GM12878 (cell line): ENCODE data around the gene UBXN10. TPM values are rescaled to one million over a fixed set of nuclear protein-coding genes. Genes with fewer than 3 reads are reported as not detected.

ENCODE experiments used
- ATAC-seq: fragments of 200-7000 bp; cut with Tn5 transposase; 3 replicates; pipeline ENCODE4 v1.9.1; 2020; ENCODE audit warnings: mild to moderate bottlenecking, moderate library complexity
- BruUV-seq: library from RNA; stranded (reverse); fragments of 400-500 nt; replicated peaks from 2 replicates; lab custom pipeline; 2021; lab: Mats Ljungman, UMichigan
- CTCF ChIA-PET: fragments of 300-600 bp; sonication (Branson Sonifier 250); formaldehyde crosslinking; extraction: SDS; loops from one replicate; lab custom pipeline; 2021; ENCODE audit warnings: inconsistent platforms; lab: Yijun Ruan, JAX
- POLR2A ChIA-PET: fragments of 350-600 bp; formaldehyde crosslinking; extraction: SDS; loops from one replicate; lab custom pipeline; 2021; ENCODE audit warnings: inconsistent platforms; lab: Charles Lee
- RAD21 ChIA-PET: fragments of 300-600 bp; sonication (Branson Sonifier 250); formaldehyde crosslinking; loops from one replicate; lab custom pipeline; 2023; ENCODE audit warnings: antibody characterized with exemption; ENCODE audit not compliant: unreplicated experiment; lab: Charles Lee
- SMC1A ChIA-PET: fragments of 300-600 bp; sonication (Branson Sonifier 250); formaldehyde crosslinking; loops from one replicate; lab custom pipeline; 2023; ENCODE audit not compliant: unreplicated experiment, uncharacterized antibody; lab: Charles Lee
- DNase-seq: peaks from one replicate; pipeline ENCODE4 v3.0.0-alpha.2; 2011; ENCODE audit warnings: low read depth, low spot score
- FAIRE-seq: peaks from 3 replicates; lab custom pipeline; 2011; peaks lifted over from hg19 to GRCh38; lab: Jason Lieb, UNC
- H2AFZ ChIP-seq: 2 replicates; pipeline ENCODE4 v1.6.0; 2011; ENCODE audit warnings: low read depth, low read length, control low read depth; ENCODE audit not compliant: control insufficient read depth
- H3K27ac ChIP-seq: 2 replicates; pipeline ENCODE4 v1.5.1; 2011; ENCODE audit warnings: control low read depth; ENCODE audit not compliant: control insufficient read depth, insufficient read depth
- H3K27me3 ChIP-seq, 2 experiments: replicated peaks in 1 of 2; 2 replicates each; pipeline versions ENCODE4 v1.6.0 to v1.6.1; 2011; ENCODE audit warnings: low read length in 1 of 2; ENCODE audit not compliant: control insufficient read depth in 2 of 2, insufficient read depth in 2 of 2
- H3K36me3 ChIP-seq, 2 experiments: 2 replicates each; pipeline ENCODE4 v1.5.1; 2011; ENCODE audit warnings: low read length in 1 of 2; ENCODE audit not compliant: control insufficient read depth in 2 of 2, insufficient read depth in 2 of 2
- H3K4me1 ChIP-seq: 2 replicates; pipeline ENCODE4 v1.6.1; 2011; ENCODE audit warnings: mild to moderate bottlenecking, low read length, moderate library complexity, mixed read lengths; ENCODE audit not compliant: control insufficient read depth, insufficient read depth
- H3K4me2 ChIP-seq: 2 replicates; pipeline ENCODE4 v1.6.0; 2011; ENCODE audit warnings: control low read depth; ENCODE audit not compliant: control insufficient read depth, insufficient read depth
- H3K4me3 ChIP-seq: fragments of 200-600 bp; sonication (generic); 2 replicates; pipeline ENCODE4 v1.5.1; 2016
- H3K79me2 ChIP-seq: 2 replicates; pipeline ENCODE4 v1.6.0; 2011; ENCODE audit warnings: low read length; ENCODE audit not compliant: control insufficient read depth, insufficient read depth
- H3K9ac ChIP-seq: 2 replicates; pipeline ENCODE4 v1.8.0; 2011; ENCODE audit warnings: low read length, control low read depth, mixed read lengths; ENCODE audit not compliant: control insufficient read depth, insufficient read depth
- H3K9me3 ChIP-seq: replicated peaks from 3 replicates; pipeline ENCODE4 v1.5.1; 2011; ENCODE audit warnings: mild to moderate bottlenecking, low read length; ENCODE audit not compliant: control insufficient read depth, insufficient read depth
- H4K20me1 ChIP-seq: 2 replicates; pipeline ENCODE4 v1.6.0; 2011; ENCODE audit not compliant: control insufficient read depth, insufficient read depth
- NBN ChIP-seq: fragments of 450-650 bp; IDR thresholded peaks from 2 replicates; pipeline ENCODE4 v1.6.1; 2016
- WGBS: methylation state at CpG from one replicate; pipeline ENCODE4 v1.1.6; 2016; ENCODE audit warnings: low lambda C conversion rate; ENCODE audit not compliant: insufficient replicate concordance, insufficient coverage; ENCODE audit errors: missing lambda C conversion rate; 5-methylcytosine and 5-hydroxymethylcytosine counted together
- in situ Hi-C: fragments of 300-500 bp; cut with MboI; formaldehyde crosslinking; loops from 9 replicates; pipeline ENCODE4 v1.14.3; 2018; ENCODE audit warnings: mixed read lengths
- intact Hi-C: fragments of 100-400 bp; cut with micrococcal nuclease; formaldehyde crosslinking; loops from one replicate; pipeline ENCODE4 v1.14.2; 2022; ENCODE audit not compliant: unreplicated experiment
- polyA plus RNA-seq, 11 experiments: library from polyadenylated mRNA; depleted of rRNA in 4 of 11; unstranded in 6 of 11; stranded (reverse) in 5 of 11; fragments of >200 nt; fragmentation: Nextera tagmentation in 4 of 11; fragmentation: Illumina TruSeq in 1 of 11; extraction: Ambion mirVana in 4 of 11; extraction: Trizol in 1 of 11; gene quantifications; 1 replicate in 1 of 11; 2 replicates in 10 of 11; pipeline versions ENCODE4 v1.2.1 to v1.2.3, GENCODE V29; 2011 to 2016; ENCODE audit warnings: inconsistent platforms in 2 of 11, missing spikeins in 2 of 11, low read depth in 1 of 11
- total RNA-seq, 4 experiments: library from RNA; depleted of rRNA in 3 of 4; stranded (reverse); fragments of >200 nt in 3 of 4; fragmentation: Illumina TruSeq in 1 of 4; extraction: Trizol in 1 of 4; gene quantifications; 2 replicates each; pipeline versions ENCODE4 v1.2.1 to v1.2.3, GENCODE V29; 2013 to 2021
- TF ChIP-seq, protein P1 (sequence below): fragments of 450-650 bp; IDR thresholded peaks from 2 replicates; pipeline ENCODE4 v1.6.1; 2017; ENCODE audit warnings: antibody characterized with exemption, mild to moderate bottlenecking, moderate library complexity
- TF ChIP-seq, protein P2 (sequence below): IDR thresholded peaks from 2 replicates; pipeline ENCODE4 v1.6.1; 2012; ENCODE audit warnings: low read depth, low read length, improper control_type of control experiment

The UBXN10 gene
- total and polyA plus RNA-seq, 10 of the 15 experiments (the other 5 are each of a cell fraction or from before 2014, with no cell fraction given), result 0.03 to 0.15 (median 0.06) TPM; not detected in 7

DNA sequence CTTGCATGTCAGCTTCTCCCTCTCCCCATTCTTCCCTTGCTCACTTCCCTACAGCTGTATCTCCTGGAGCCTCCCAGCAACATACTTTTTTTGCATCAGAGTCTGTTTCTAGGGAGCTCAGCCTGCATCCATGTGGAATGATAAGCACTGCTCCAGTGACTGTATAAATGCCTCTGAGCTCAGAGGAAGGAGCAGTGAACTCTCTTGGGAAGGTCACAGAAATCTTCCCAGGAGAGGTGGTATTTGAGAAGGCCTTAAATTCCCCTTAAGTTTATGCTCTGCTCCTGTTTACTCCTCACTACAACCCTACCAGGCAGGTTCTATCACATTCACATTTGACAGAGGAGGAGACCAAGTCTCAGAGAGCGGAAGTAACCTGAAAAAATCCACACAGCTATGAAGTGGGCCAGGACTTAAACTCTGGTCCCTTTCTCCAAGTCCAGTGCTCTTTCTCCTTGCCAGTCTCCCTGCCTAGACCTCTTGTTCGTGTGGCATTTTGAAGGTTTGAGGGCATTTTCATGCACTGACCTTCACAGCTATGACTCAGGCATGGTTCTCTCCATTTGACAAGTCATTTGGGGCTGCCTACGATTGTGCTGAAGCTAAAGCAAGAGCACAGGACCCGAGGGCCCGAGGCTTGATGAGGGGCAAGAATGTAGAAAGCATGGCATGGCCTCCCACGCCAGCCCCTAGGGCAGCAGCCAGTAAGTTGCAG lies 5.6 kb upstream of the UBXN10 start:
- FAIRE-seq (no peak), ATAC-seq (no peak), DNase-seq (no peak)
- intact Hi-C loops, result no loop called here
- SMC1A ChIA-PET, result interaction anchor here (1.1 to 1.7 kb wide), 2 partner anchors 12 to 15 kb away, joined by 6 to 7 read pairs; no protein-coding TSS in a partner anchor
- H4K20me1 ChIP-seq, result no peaks in the 10 kb centered on the region
- no peaks in the 10 kb centered on the region for H3K36me3 ChIP-seq
- H3K4me1 ChIP-seq, result peaks cover 2% of the 10 kb centered on the region
- H3K9ac ChIP-seq, result no peak overlapping the region
- H3K9me3 ChIP-seq, result no peaks in the 10 kb centered on the region; the same call in 2 of the 3 replicates
- no peak overlapping the region for H2AFZ ChIP-seq
- POLR2A ChIA-PET, result no interaction called here
- RAD21 ChIA-PET, result interaction anchor here (1.0 to 1.1 kb wide), 2 partner anchors 29 to 263 kb away, joined by 3 to 4 read pairs; no protein-coding TSS in a partner anchor
- peaks cover 0 to 2% of the 10 kb centered on the region in 2 experiments; a peak in 2 of 4 replicates for H3K27me3 ChIP-seq
- BruUV-seq, result no TSS peak
- no peak overlapping the region for H3K4me2 ChIP-seq
- TF ChIP-seq NBN, result no peak
- TF ChIP-seq, protein P1, sequence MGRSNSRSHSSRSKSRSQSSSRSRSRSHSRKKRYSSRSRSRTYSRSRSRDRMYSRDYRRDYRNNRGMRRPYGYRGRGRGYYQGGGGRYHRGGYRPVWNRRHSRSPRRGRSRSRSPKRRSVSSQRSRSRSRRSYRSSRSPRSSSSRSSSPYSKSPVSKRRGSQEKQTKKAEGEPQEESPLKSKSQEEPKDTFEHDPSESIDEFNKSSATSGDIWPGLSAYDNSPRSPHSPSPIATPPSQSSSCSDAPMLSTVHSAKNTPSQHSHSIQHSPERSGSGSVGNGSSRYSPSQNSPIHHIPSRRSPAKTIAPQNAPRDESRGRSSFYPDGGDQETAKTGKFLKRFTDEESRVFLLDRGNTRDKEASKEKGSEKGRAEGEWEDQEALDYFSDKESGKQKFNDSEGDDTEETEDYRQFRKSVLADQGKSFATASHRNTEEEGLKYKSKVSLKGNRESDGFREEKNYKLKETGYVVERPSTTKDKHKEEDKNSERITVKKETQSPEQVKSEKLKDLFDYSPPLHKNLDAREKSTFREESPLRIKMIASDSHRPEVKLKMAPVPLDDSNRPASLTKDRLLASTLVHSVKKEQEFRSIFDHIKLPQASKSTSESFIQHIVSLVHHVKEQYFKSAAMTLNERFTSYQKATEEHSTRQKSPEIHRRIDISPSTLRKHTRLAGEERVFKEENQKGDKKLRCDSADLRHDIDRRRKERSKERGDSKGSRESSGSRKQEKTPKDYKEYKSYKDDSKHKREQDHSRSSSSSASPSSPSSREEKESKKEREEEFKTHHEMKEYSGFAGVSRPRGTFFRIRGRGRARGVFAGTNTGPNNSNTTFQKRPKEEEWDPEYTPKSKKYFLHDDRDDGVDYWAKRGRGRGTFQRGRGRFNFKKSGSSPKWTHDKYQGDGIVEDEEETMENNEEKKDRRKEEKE, result no peak
- TF ChIP-seq, protein P2, sequence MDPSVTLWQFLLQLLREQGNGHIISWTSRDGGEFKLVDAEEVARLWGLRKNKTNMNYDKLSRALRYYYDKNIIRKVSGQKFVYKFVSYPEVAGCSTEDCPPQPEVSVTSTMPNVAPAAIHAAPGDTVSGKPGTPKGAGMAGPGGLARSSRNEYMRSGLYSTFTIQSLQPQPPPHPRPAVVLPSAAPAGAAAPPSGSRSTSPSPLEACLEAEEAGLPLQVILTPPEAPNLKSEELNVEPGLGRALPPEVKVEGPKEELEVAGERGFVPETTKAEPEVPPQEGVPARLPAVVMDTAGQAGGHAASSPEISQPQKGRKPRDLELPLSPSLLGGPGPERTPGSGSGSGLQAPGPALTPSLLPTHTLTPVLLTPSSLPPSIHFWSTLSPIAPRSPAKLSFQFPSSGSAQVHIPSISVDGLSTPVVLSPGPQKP, result no peak
- H3K79me2 ChIP-seq, result no peaks in the 10 kb centered on the region
- H3K4me3 ChIP-seq, result no peak overlapping the region
- 13% methylated on average over 6 of the region's 6 CpGs for WGBS
- H3K27ac ChIP-seq, result no peak overlapping the region
- in situ Hi-C loops, result no loop called here
- CTCF ChIA-PET, result interaction anchor here (1.2 to 5.2 kb wide), 3 partner anchors 15 to 263 kb away, joined by 3 to 20 read pairs (median 4); no protein-coding TSS in a partner anchor
